HepG2 (cell line): ENCODE data around the gene VAPA. TPM values are rescaled to one million over a fixed set of nuclear protein-coding genes. Genes with fewer than 3 reads are reported as not detected.

ENCODE experiments used
- ATF6 ChIP-seq: sonication (generic); formaldehyde crosslinking; conservative IDR thresholded peaks from 2 replicates; pipeline ENCODE4 v1.4.0; 2020; ENCODE audit warnings: missing genetic modification reagents
- BCL6 ChIP-seq: IDR thresholded peaks from 2 replicates; pipeline ENCODE4 v1.6.1; 2016; ENCODE audit warnings: missing genetic modification reagents, missing compliant biosample characterization
- FLYWCH1 ChIP-seq: sonication (generic); formaldehyde crosslinking; IDR thresholded peaks from 2 replicates; pipeline ENCODE4 v1.8.1; 2023; ENCODE audit warnings: mild to moderate bottlenecking, missing genetic modification reagents
- HNRNPK ChIP-seq: fragments of 200-400 bp; formaldehyde crosslinking; IDR thresholded peaks from 2 replicates; pipeline ENCODE4 v1.6.1; 2018; ENCODE audit warnings: low read length, low read depth, moderate library complexity, mild to moderate bottlenecking; ENCODE audit not compliant: poor library complexity, severe bottlenecking
- HOMEZ ChIP-seq: IDR thresholded peaks from 2 replicates; pipeline ENCODE4 v1.6.1; 2016; ENCODE audit warnings: low read depth
- TBX3 ChIP-seq: fragments of 450-650 bp; IDR thresholded peaks from 2 replicates; pipeline ENCODE4 v1.6.1; 2017; ENCODE audit warnings: antibody characterized with exemption, mild to moderate bottlenecking, inconsistent platforms, borderline replicate concordance
- ZC3H13 ChIP-seq: sonication (generic); formaldehyde crosslinking; IDR thresholded peaks from 2 replicates; pipeline ENCODE4 v1.8.1; 2023; ENCODE audit warnings: mild to moderate bottlenecking, missing genetic modification reagents, moderate library complexity
- ZNF33B ChIP-seq: sonication (generic); formaldehyde crosslinking; IDR thresholded peaks from 2 replicates; pipeline ENCODE4 v1.5.1; 2020; ENCODE audit warnings: mild to moderate bottlenecking, missing genetic modification reagents
- polyA plus RNA-seq, 8 experiments: library from polyadenylated mRNA; depleted of rRNA in 3 of 8; stranded (reverse) in 7 of 8; unstranded in 1 of 8; fragments of >200 nt; fragmentation: Illumina TruSeq in 4 of 8; extraction: Trizol in 4 of 8; gene quantifications; 2 replicates each; pipeline versions ENCODE4 v1.2.1 to v1.2.3, GENCODE V29; 2011 to 2016; ENCODE audit warnings: low read depth in 4 of 8, missing spikeins in 1 of 8, mixed read lengths in 1 of 8; ENCODE audit not compliant: insufficient read depth in 1 of 8
- total RNA-seq, 5 experiments: library from RNA; depleted of rRNA; stranded (reverse); fragments of >200 nt; fragmentation: Illumina TruSeq; extraction: Trizol; gene quantifications; 2 replicates each; pipeline ENCODE4 v1.2.3, GENCODE V29; 2016; ENCODE audit warnings: low read depth in 1 of 5
- TF ChIP-seq, protein P1 (sequence below): sonication (generic); formaldehyde crosslinking; IDR thresholded peaks from 2 replicates; pipeline ENCODE4 v1.8.0; 2022; ENCODE audit warnings: mild to moderate bottlenecking, missing genetic modification reagents, borderline replicate concordance
- TF ChIP-seq, protein P2 (sequence below): IDR thresholded peaks from 2 replicates; pipeline ENCODE4 v1.6.1; 2016; ENCODE audit warnings: mild to moderate bottlenecking, missing biosample characterization, missing genetic modification reagents

VAPA gene
- total and polyA plus RNA-seq, 2 of the 13 experiments (the other 11 are each of a cell fraction or from before 2014, with no cell fraction given) = 167 to 294 TPM

GRCh38 chr18:9987345-9987744 is 73.5 kb downstream of the VAPA start (continued):
- TF ChIP-seq BCL6 (CRISPR knock-in tag) = no peak
- TF ChIP-seq HNRNPK = no peak
- no peak for TF ChIP-seq FLYWCH1 (CRISPR knock-in tag)
- no peak for TF ChIP-seq ATF6
- TF ChIP-seq HOMEZ (CRISPR knock-in tag) = no peak
- TF ChIP-seq, protein P1, sequence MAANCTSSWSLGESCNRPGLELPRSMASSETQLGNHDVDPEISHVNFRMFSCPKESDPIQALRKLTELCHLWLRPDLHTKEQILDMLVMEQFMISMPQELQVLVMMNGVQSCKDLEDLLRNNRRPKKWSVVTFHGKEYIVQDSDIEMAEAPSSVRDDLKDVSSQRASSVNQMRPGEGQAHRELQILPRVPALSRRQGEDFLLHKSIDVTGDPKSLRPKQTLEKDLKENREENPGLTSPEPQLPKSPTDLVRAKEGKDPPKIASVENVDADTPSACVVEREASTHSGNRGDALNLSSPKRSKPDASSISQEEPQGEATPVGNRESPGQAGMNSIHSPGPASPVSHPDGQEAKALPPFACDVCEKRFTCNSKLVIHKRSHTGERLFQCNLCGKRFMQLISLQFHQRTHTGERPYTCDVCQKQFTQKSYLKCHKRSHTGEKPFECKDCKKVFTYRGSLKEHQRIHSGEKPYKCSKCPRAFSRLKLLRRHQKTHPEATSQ = no peak
- TF ChIP-seq, protein P2, sequence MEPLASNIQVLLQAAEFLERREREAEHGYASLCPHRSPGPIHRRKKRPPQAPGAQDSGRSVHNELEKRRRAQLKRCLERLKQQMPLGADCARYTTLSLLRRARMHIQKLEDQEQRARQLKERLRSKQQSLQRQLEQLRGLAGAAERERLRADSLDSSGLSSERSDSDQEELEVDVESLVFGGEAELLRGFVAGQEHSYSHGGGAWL = no peak
- no peak for TF ChIP-seq TBX3
- TF ChIP-seq ZC3H13 = no peak
- TF ChIP-seq ZNF33B (CRISPR knock-in tag) = no peak
